Stimulated activated CD8-positive, alpha-beta memory T cell treated with anti-CD3 and anti-CD28 coated beads, Interleukin-15, amount 100 ng/mL, for 4 hours (primary cell): ENCODE data around the gene NEK11.

Source experiments
- DNase-seq, 2 donors: peaks; one replicate each; pipeline ENCODE4 v3.0.0-alpha.2; 2020; ENCODE audit warnings: low read depth in 2 of 2

The NEK11 gene

DNA sequence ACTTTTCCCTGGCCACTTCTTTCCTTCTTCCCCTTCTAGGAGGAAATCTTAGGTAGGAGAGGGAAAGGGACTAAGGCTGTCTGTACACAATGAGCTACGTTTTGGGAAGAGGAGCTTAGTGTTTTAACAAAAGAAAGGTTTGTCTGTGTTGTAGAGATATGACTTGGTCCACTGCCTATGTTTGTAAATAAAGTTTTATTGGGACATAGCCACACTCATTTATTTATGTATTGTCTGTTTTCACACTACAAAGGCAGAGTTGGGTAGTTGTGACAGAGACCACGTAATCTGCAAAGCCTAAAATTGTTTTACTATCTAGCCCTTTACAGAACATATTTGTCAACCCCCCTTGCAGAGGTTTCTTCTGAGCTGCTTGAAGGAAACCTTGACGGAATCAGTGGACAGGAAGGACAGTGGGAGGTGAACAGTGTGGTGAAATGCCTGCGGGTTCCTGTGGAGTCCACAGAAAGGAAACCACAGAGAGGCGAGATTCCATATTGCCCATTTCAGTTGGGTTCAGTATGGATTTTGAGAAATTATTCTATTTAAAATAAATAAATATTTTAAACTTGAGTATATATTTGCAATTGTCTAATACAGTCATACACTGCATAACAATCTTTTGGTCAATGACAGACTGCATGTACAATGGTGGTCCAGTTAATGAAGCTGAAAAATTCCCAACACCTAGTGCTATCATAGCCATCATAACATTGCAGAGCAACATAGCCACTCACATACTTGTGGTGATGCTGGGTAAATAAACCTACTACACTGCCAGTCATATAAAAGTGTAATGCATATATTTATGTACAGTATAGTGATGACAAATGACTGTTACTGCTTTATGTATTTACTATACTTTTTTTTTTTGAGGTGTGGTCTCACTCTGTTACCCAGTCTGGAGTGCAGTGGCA lies 197.0 kb downstream of the NEK11 start:
- no peak for DNase-seq

- DNase-seq, result no peak
These were observed 198.3 kb downstream of the NEK11 start for GRCh38 chr3:131224886-131225550.

DNA sequence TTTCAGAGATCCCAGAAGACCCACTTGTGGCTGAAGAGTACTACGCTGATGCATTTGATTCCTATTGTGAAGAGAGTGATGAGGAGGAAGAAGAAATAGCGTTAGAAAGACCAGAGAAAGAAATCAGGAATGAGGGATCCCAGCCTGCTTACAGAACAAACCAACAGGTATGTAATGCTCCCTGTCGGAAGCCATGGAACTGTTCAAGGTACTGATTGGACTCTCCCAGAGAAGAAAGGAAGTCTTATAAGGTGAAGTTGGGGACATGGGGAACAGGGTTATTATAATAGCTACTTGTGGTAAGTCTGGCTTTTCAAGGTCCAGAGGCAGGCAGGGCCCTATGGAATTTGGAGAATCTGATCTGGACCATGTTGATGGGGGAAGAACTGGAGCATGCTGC lies 201.8 kb downstream of the NEK11 start:
- DNase-seq, result no peak

DNA sequence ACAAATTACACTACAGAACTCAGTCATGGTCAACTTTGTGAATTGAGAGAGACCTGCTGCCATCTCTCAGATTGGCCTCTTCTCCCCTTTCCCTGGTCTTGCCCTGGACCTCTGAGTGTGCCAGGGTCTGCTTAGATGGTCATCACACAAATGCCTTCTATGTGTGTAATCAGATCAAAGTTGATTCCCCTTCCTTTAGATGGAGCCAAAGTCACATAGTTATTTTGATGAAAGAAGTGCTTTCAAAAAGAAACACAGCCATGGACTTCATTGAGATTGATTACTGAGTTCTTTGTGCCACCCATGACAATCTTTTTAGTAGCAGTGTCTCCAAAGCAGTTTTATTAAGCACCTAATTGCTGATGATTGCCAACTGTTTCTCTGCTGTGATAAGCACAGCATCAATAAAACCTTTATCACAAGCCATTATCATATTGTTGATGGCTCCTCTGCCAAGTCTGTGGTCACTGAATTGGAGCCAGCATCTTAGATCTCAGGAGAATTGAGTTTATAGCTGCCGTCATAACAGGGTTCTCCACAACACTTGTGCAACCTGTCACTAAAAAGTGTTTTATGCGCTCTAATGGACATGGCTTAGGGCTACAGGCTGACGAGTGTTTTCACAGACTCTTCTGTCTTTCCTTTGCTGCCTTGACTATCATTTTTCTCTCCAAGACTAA lies 205.2 kb downstream of the NEK11 start:
- no peak for DNase-seq

DNA sequence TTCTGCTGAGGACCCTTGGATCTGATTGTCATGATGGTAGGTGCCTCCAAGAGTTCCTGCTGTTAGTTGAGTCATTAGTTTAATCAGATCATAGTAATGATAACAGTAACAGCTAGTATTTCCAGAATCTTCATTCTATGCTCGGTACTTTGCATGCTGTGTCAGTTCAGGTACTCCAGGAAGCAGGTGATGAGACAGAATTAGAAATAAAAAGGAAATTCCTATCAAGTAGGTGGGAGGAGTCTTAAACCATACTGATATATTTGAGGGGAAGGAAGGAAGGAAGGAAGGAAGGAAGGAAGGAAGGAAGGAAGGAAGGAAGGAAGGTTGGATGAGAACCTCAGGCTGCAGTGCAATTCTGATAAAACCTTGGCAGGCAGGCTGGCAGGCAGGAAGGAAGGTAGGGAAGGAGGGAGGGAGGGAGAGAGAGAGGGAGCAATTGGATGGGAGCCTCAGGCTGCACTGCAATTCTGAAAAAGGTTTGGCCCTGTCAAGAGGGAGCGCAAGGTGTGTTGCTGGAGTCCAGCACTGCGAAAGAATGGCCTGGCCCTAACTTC lies 206.1 kb downstream of the NEK11 start:
- DNase-seq, result no peak

GRCh38 chr3:131233900-131234668 lies 207.4 kb downstream of the NEK11 start:
- no peak for DNase-seq

- DNase-seq, result no peak
These were observed 209.7 kb downstream of the NEK11 start for GRCh38 chr3:131236421-131236820.

DNA sequence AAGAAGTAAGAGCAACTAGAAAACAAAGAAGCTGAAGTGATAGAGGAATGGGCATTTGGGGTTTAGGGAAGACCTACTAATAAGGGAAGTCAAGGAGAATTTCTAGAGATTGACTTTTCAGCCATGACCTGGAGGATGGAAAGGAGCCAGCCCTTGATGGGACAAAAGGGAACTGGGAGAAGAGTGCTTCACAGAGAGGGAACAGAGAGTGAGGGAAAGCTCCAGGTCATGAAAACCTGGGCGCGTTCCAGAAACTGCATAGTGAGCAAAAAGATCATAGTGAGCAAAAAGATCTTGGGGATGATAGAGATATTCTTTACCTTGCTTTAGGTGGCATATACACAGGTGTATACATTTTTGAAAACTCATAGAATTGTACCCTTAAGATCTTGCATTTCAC lies 211.8 kb downstream of the NEK11 start:
- DNase-seq, result no peak

DNA sequence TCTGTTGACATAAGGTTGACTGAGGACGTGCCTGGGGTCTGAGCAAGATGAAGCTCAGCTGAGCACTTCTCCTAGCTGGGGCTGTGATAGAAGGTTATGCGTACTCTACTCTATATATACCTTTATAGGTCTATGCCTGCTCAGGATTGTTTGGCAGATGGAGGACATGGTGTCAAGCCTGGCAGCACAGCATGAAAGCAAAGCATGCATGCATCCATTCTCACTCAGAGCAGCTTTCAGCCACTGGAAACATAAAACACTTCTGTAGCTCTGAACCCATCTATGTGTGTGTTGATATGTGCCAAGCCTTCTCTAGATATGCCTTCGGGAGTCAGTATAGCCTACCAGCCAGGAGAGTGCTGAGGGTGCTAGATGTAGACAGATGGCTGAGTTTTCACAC lies 212.6 kb downstream of the NEK11 start:
- DNase-seq, result no peak

GRCh38 chr3:131242201-131242600 lies 215.5 kb downstream of the NEK11 start:
- no peak for DNase-seq

- no peak for DNase-seq
These were observed 223.8 kb downstream of the NEK11 start for GRCh38 chr3:131250466-131250865.

- no peak for DNase-seq
These were observed 233.8 kb downstream of the NEK11 start for GRCh38 chr3:131260525-131260924.

DNA sequence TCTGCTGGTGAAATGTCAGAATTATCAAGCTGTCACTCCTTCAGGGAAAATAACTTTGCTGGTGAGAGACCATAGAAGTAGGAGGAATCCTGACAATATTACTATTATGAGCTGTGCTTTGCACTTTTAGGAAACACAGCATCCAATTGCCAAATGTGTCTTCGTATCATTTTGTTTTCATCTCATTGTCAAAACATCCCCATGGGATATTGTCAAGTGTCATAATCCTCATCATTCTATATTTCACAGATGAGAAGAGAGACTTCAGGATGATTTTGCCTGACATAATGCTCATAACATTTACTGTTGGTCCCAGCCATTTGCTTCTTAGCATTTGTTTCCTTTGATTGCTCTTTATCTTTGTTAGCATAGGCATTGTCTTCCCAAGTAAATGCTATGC lies 234.4 kb downstream of the NEK11 start:
- DNase-seq, result no peak

DNA sequence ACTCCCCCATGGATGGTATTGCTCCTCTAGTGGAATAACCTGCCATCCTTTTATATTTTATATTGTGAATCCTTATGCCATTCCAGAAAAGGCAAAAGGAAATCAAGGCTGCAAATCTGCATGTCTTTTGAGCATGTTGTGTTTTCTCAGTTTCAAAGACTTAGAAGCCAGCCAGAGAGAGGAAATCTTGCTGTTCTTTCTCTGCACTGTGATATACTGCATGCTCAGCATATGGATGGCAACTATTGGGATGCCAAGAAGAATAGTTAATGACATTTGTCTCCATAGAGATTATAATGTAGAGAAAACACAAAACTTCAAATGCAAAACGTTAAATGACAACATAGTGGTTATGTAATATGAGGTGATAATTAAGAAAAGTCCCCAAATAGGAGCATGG lies 248.9 kb downstream of the NEK11 start:
- no peak for DNase-seq

DNA sequence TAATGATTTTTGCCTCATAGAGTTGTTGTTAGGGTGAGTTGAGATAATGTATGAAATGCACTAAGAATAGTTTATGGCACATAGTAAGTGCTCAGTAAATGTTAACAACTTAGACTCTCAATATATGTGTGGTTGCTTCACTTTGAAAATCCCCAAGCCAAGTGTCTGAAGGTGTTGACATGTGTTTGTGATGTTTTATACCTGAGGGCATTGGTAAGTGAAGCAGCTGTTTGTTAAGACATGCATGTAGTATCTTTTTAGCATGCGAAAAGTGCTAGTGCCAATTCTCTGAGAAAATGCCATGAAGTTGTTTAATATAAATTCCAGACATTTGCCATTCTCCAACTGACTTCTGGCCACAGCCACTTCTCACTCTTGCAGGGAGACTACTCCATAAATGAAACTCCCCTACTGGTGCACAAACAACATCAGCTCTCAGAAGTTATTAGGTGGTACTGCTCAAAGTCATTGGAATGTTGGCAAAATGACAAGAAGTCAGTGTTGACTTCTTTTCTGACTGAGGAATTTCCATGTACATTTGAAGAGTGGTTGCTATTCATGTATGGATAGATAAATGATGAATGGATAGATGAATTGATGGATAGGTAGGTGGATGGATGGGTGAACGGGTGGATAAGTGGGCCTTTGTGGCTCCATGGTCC lies 251.3 kb downstream of the NEK11 start:
- DNase-seq, result no peak

- no peak for DNase-seq
These were observed 252.9 kb downstream of the NEK11 start for GRCh38 chr3:131279577-131279976.

GRCh38 chr3:131282379-131282778 lies 255.7 kb downstream of the NEK11 start:
- DNase-seq, result no peak

DNA sequence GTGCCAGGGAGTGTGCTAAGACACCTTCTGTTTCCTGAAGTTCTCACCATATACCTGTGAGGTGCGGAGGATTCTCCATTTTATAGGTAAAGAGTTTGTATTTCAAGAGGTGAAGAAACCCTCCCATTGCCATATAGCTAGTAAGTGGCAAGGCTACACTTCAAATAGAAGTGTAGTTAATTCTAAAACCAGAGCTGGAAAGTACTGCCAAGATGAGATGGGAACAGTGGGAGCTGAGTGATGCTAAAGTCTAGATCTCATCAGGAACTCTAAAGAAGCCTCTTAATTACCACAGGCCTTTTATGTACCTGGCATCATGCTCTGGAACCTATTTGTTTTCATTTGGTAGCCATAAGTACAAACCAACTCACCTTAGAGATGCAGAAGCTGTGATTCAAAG lies 256.3 kb downstream of the NEK11 start:
- no peak for DNase-seq

DNA sequence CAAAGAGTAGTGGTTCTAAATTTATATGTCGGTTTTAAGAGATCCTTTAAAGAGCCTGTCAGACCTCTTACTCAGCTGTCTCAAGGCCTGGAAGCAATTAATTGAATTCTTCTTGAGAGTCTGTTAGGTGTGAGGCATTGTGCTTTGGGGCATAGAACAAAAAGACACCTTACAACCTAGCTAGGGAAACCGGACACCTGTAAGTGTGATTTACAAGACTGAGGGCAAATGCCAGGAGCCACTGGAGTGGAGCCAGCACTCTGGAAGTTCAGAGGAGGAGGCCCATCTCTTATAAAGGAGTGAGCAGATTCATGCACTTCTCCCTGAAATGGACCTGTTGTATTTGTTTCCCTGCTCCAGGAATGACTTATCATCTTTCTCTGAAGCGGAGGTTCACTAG lies 257.2 kb downstream of the NEK11 start:
- DNase-seq, result no peak

DNA sequence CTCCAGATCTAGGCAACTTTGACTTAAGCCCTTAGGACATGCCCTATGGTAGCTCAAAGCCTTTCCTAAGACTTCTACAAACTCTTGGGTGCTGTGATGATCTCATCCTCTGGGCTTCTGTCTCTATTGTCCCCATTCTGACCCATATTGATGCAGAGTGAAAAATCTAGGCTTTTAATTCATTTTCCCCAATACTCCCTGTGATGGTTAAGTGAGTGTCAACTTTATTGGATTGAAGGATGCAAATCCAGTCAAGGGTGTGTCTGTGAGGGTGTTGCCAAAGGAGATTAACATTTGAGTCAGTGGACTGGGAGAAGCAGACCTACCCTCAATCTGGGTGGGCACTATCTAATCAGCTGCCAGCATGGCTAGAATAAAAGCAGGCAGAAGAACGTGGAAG lies 257.6 kb downstream of the NEK11 start:
- DNase-seq, result no peak

GRCh38 chr3:131285456-131285855 lies 258.8 kb downstream of the NEK11 start:
- no peak for DNase-seq
